Mesodermal cell (in vitro differentiated cells): ENCODE data around the gene DMTF1.

Experiments used
- H3K27ac ChIP-seq: 2 replicates; pipeline ENCODE4 v1.7.0; 2013; ENCODE audit warnings: mild to moderate bottlenecking, low read depth, low read length, moderate library complexity; ENCODE audit not compliant: severe bottlenecking
- H3K36me3 ChIP-seq: 2 replicates; pipeline ENCODE4 v1.7.1; 2013; ENCODE audit warnings: mild to moderate bottlenecking, low read length, moderate library complexity; ENCODE audit not compliant: control insufficient read depth, insufficient read depth
- H3K4me1 ChIP-seq: one replicate; pipeline ENCODE4 v1.7.1; 2013; ENCODE audit warnings: mild to moderate bottlenecking, low read length; ENCODE audit not compliant: insufficient read depth, control insufficient read depth, poor library complexity, severe bottlenecking
- H3K4me3 ChIP-seq: 2 replicates; pipeline ENCODE4 v1.7.0; 2013; ENCODE audit warnings: low read length, control low read depth, mild to moderate bottlenecking; ENCODE audit not compliant: insufficient read depth, poor library complexity, severe bottlenecking; ENCODE audit errors: extremely low read depth
- H3K9me3 ChIP-seq: 2 replicates; pipeline ENCODE4 v1.7.1; 2013; ENCODE audit warnings: mild to moderate bottlenecking, low read length, moderate library complexity; ENCODE audit not compliant: control insufficient read depth
- WGBS, 2 experiments: methylation state at CpG; one replicate each; pipeline ENCODE4 v1.1.5; 2013; ENCODE audit warnings: missing lambda C conversion rate in 2 of 2; ENCODE audit not compliant: insufficient coverage in 2 of 2; 5-methylcytosine and 5-hydroxymethylcytosine counted together

DMTF1 gene

GRCh38 chr7:87119581-87119980, 32.7 kb upstream of the DMTF1 start:
- WGBS, 2 experiments: 71 to 91% methylated on average over 1 of the region's 2 CpGs
- no peaks in the 10 kb centered on the region for H3K4me1 ChIP-seq
- no peaks in the 10 kb centered on the region for H3K9me3 ChIP-seq
- no peak overlapping the region for H3K27ac ChIP-seq
- no peaks in the 10 kb centered on the region for H3K36me3 ChIP-seq
- H3K4me3 ChIP-seq: no peak overlapping the region

GRCh38 chr7:87123105-87123504, 29.1 kb upstream of the DMTF1 start:
- Histone ChIP-seq H3K4me3 (no peak overlapping the region), H3K36me3 (no peaks in the 10 kb centered on the region), H3K4me1 (no peaks in the 10 kb centered on the region), H3K27ac (no peak overlapping the region), H3K9me3 (no peaks in the 10 kb centered on the region)

DNA sequence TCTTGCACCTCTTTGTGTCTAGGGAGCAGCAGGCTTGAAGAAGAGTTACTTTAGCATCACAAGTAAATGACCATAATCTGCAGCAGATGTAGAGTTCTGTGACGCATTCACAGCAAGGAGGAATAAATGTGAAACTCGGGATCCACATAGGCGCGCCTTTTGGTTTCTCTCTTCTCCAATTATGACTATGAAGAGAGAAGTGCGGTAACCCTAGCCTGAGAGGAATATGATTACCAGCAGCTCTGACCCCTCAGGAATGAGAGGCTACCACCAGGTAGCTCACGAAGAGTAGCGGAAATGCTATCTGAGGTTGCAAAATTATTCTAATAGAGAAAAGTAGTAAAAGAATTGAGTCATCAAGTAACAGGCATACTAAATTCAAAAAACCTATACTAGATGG, 25.2 kb upstream of the DMTF1 start:
- no peak overlapping the region for H3K27ac ChIP-seq
- no peak overlapping the region for H3K4me3 ChIP-seq
- H3K36me3 ChIP-seq: no peaks in the 10 kb centered on the region
- no peaks in the 10 kb centered on the region for H3K4me1 ChIP-seq
- H3K9me3 ChIP-seq: no peaks in the 10 kb centered on the region
- 88 to 89% methylated on average over 4 to 5 of the region's 7 CpGs for WGBS, 2 experiments

DNA sequence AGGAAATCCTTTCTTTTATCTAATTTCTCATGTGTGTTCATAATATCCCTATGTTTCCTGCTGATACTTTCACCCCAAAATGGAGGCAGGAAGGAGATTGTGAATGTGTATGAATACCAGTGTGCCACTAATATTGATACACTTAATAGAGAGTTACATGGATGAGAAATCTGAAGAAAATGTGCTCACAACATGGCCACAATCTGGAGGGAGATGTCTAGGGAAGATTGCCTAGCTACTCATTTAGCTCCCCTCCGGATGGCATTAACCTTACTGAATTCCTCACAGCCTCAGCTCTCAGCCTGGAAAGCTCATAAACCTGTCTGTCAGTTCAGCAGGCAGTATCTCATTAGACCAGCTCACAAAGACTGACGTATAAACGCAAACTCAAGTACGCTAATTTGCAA, 23.4 kb upstream of the DMTF1 start:
- no peak overlapping the region for H3K4me3 ChIP-seq

GRCh38 chr7:87129332-87129731, 22.9 kb upstream of the DMTF1 start:
- peak overlapping the region; percentile 19 for H3K27ac ChIP-seq

More for the DNA sequence above, 23.4 kb upstream of the DMTF1 start:
- peak overlapping the region; percentile 19 for H3K27ac ChIP-seq
- no peaks in the 10 kb centered on the region for H3K9me3 ChIP-seq
- H3K36me3 ChIP-seq: no peaks in the 10 kb centered on the region
- 17% methylated on average over 1 of the region's 4 CpGs; no CpG with 5 or more reads in 1 of the 2 experiments for WGBS, 2 experiments
- no peaks in the 10 kb centered on the region for H3K4me1 ChIP-seq

DNA sequence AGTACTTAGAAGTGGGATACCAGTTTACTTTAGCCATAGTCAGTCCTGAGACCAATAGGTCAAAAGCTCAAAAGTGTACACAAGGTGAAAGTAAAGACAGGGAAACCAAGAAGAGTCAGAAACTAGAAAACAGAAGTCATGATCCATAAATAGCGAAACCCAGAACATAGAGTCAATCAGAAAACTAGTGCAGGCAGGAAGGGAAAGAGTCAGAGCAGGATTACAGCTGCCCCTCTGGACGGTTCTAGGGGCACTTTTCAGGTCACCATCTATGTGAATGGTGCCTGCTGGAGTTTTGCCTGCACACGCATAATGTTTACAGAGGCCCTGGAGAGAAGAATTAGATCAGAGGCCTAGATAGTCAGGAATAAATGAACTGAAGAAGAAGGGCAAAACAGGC, 22.4 kb upstream of the DMTF1 start:
- Histone ChIP-seq H3K27ac (peak overlapping the region; percentile 19), H3K36me3 (no peaks in the 10 kb centered on the region), H3K9me3 (no peaks in the 10 kb centered on the region), H3K4me3 (no peak overlapping the region), H3K4me1 (no peaks in the 10 kb centered on the region)
- 47 to 68% methylated on average over 3 of the region's 3 CpGs for WGBS, 2 experiments

More at GRCh38 chr7:87129332-87129731, 22.9 kb upstream of the DMTF1 start:
- Histone ChIP-seq H3K4me1 (no peaks in the 10 kb centered on the region), H3K36me3 (no peaks in the 10 kb centered on the region), H3K9me3 (no peaks in the 10 kb centered on the region), H3K4me3 (no peak overlapping the region)
- WGBS, 2 experiments: 46 to 48% methylated on average over 2 to 3 of the region's 3 CpGs

- no CpG with 5 or more reads among the region's 3 CpGs for WGBS, 2 experiments
- H3K9me3 ChIP-seq: no peaks in the 10 kb centered on the region
- no peaks in the 10 kb centered on the region for H3K36me3 ChIP-seq
- no peak overlapping the region for H3K27ac ChIP-seq
- no peaks in the 10 kb centered on the region for H3K4me1 ChIP-seq
- H3K4me3 ChIP-seq: no peak overlapping the region
Observed at GRCh38 chr7:87131771-87132170, 20.5 kb upstream of the DMTF1 start.

DNA sequence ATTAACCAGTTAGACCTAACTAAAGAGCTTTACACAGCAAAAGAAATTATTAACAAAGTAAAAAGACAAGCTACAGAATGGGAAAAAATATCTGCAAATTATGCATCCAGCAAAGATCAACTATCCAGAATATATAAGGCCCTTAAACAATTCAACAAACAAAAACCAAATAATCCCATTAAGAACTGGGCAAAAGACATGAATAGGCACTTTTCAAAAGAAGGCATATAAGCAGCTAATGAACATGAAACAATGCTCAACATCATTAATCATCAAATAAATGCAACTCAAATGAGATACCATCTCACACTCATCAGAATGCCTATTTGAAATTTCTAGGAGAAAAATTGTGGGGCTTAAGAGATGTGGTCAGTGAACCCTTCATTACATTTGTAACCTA, 15.0 kb upstream of the DMTF1 start:
- Histone ChIP-seq H3K4me1 (no peaks in the 10 kb centered on the region), H3K36me3 (no peaks in the 10 kb centered on the region), H3K27ac (no peak overlapping the region), H3K9me3 (no peaks in the 10 kb centered on the region), H3K4me3 (no peak overlapping the region)

DNA sequence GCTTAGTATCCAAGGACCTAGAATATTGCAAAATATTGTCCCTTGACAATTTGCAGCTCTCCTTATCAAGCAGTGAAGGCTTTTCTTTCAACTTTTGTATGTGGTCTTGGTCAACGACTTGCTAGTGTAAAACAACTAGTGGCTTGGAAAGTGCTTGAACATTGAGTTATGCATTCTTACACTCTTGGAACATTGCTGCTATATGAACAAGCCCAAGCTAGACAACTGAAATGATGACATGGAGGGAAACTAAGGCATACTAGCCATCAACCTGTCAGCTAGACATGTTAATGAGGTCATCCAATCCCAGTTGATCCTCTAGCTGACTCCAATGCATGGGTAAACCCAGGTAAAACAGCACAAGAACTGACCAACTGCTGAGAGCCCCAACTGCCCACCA, 12.7 kb upstream of the DMTF1 start:
- H3K27ac ChIP-seq: no peak overlapping the region
- H3K4me3 ChIP-seq: no peak overlapping the region
- no peaks in the 10 kb centered on the region for H3K9me3 ChIP-seq
- 100% methylated on average over 1 of the region's 1 CpG; no CpG with 5 or more reads in 1 of the 2 experiments for WGBS, 2 experiments
- H3K4me1 ChIP-seq: no peaks in the 10 kb centered on the region
- no peaks in the 10 kb centered on the region for H3K36me3 ChIP-seq

DNA sequence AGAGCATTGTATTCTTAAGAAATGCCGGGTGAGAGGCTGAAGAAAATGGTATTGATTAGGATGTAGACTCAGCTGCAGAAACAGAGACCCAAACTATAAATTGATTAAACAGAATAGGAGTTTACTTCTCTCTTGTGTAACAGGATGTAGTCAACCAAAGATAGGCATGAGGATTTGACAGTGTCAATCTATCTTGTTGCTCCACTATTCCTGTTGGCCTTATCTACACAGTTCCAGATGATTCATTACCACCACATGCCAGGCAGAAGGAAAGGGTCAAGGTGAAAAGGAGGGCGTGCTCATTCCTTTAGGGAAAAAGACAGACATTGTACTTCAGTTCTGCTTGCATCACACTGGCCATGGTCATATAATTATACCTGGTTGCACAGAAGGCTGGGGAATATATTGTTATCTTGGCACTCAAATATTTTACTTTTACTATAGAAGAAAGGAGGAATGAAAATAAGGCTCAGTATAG, 11.9 kb upstream of the DMTF1 start:
- Histone ChIP-seq H3K27ac (no peak overlapping the region), H3K4me1 (no peaks in the 10 kb centered on the region), H3K4me3 (no peak overlapping the region), H3K9me3 (no peaks in the 10 kb centered on the region), H3K36me3 (no peaks in the 10 kb centered on the region)
- WGBS, 2 experiments: 100% methylated on average over 1 of the region's 2 CpGs; no CpG with 5 or more reads in 1 of the 2 experiments

GRCh38 chr7:87144173-87144657, 8.0 kb upstream of the DMTF1 start:
- Histone ChIP-seq H3K4me1 (no peaks in the 10 kb centered on the region), H3K36me3 (no peaks in the 10 kb centered on the region), H3K9me3 (no peaks in the 10 kb centered on the region), H3K4me3 (no peak overlapping the region), H3K27ac (no peak overlapping the region)
- WGBS, 2 experiments: no CpG with 5 or more reads among the region's 2 CpGs
